ENCODE measurements around the gene SCN9A. TPM values are rescaled to one million over a fixed set of nuclear protein-coding genes. Genes with fewer than 3 reads are reported as not detected.
"Not testable (repeated sequence)": the region's sequence is repeated elsewhere in the genome, so short reads cannot be mapped to it uniquely, and the experiment has no call there.

SCN9A gene
- total RNA-seq, 2 experiments from 2014 or later = 0.16 TPM; not detected in 1

- POLR2A ChIA-PET = no interaction called here
- no peak overlapping the region for H3K27ac Mint-ChIP-seq
- H3K4me3 Mint-ChIP-seq = no peak overlapping the region
These were observed 145.6 kb downstream of the SCN9A start for GRCh38 chr2:166230024-166230723.

GRCh38 chr2:166229678-166230023, 146.1 kb downstream of the SCN9A start:
- H3K27ac Mint-ChIP-seq = no peak overlapping the region
- CTCF ChIA-PET = no interaction called here
- ATAC-seq (no peak), DNase-seq (no peak)
- POLR2A ChIA-PET = no interaction called here
- H3K27me3 Mint-ChIP-seq (ENCODE audit: low read depth) = no peaks in the 10 kb centered on the region
- no peak overlapping the region for H3K4me3 Mint-ChIP-seq
- H3K9me3 Mint-ChIP-seq (ENCODE audit: insufficient read depth) = no peaks in the 10 kb centered on the region
- H3K36me3 Mint-ChIP-seq (ENCODE audit: low read depth) = no peaks in the 10 kb centered on the region
- no peaks in the 10 kb centered on the region for H3K4me1 Mint-ChIP-seq (ENCODE audit: low read depth)

More at GRCh38 chr2:166230024-166230723, 145.6 kb downstream of the SCN9A start:
- H3K9me3 Mint-ChIP-seq (ENCODE audit: insufficient read depth) = no peaks in the 10 kb centered on the region
- no peak for ATAC-seq
- no peaks in the 10 kb centered on the region for H3K36me3 Mint-ChIP-seq (ENCODE audit: low read depth)
- CTCF ChIA-PET = no interaction called here
- no peaks in the 10 kb centered on the region for H3K27me3 Mint-ChIP-seq (ENCODE audit: low read depth)
- no peak for DNase-seq
- H3K4me1 Mint-ChIP-seq (ENCODE audit: low read depth) = no peaks in the 10 kb centered on the region

DNA sequence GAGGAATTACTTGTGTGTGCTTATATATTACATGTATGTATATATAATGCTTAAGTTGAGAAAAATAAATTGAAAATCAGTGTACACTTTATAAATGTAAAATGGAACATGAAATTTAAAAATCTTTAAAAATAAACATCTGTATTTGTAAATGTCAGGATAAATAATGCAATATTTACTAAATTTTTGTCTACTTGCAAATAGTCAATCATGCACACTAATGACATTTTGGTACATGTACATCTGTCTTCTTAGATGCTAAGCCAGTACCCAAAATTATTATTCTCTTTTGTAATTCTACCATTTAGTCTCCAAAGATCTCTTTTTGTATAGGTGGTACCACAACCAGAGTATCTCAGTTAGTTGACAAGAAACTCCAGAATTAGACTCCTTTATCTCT, 151.5 kb downstream of the SCN9A start:
- POLR2A ChIA-PET = no interaction called here
- CTCF ChIA-PET = no interaction called here
- H3K27me3 Mint-ChIP-seq (ENCODE audit: low read depth) = no peaks in the 10 kb centered on the region
- no peaks in the 10 kb centered on the region for H3K9me3 Mint-ChIP-seq (ENCODE audit: insufficient read depth)
- ATAC-seq (no peak), DNase-seq (no peak)
- H3K27ac Mint-ChIP-seq = no peak overlapping the region
- no peaks in the 10 kb centered on the region for H3K4me1 Mint-ChIP-seq (ENCODE audit: low read depth)
- no peak overlapping the region for H3K4me3 Mint-ChIP-seq
- no peaks in the 10 kb centered on the region for H3K36me3 Mint-ChIP-seq (ENCODE audit: low read depth)

- CTCF ChIA-PET = interaction anchor here (0.6 kb wide), 1 partner anchor 33 kb away, joined by 3 read pairs; no protein-coding TSS in a partner anchor
- ATAC-seq = no peak
These were observed 152.4 kb downstream of the SCN9A start for GRCh38 chr2:166223298-166223697.

DNA sequence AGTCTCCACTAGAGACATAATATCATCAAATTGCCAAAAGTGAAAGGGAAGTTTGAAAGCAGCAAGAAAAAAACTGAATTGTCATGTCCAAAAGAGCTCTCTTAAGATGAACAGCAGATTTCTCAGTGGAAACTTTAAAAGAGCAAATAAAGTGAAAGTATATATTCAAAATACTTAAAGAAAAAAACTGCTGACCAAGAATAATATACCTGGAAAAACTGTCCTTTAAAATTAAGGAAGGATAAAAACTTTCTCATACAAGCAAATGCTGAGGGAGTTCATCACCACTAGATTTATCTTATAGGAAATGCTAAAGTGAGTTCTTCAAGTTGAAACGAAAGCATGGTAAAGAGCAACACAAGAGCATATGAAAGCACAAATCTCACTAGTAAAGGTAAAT, 164.7 kb downstream of the SCN9A start:
- ChIA-PET CTCF (no interaction called here), POLR2A (no interaction called here)
- DNase-seq (no peak), ATAC-seq (no peak)
- Mint-ChIP-seq H3K4me1 (ENCODE audit: low read depth) (no peaks in the 10 kb centered on the region), H3K36me3 (ENCODE audit: low read depth) (no peaks in the 10 kb centered on the region), H3K4me3 (no peak overlapping the region), H3K27me3 (ENCODE audit: low read depth) (no peaks in the 10 kb centered on the region), H3K27ac (no peak overlapping the region), H3K9me3 (ENCODE audit: insufficient read depth) (peaks cover 21% of the 10 kb centered on the region)

More at GRCh38 chr2:166223298-166223697, 152.4 kb downstream of the SCN9A start:
- no peaks in the 10 kb centered on the region for H3K9me3 Mint-ChIP-seq (ENCODE audit: insufficient read depth)
- no peak for DNase-seq
- POLR2A ChIA-PET = no interaction called here
- H3K36me3 Mint-ChIP-seq (ENCODE audit: low read depth) = no peaks in the 10 kb centered on the region
- no peak overlapping the region for H3K27ac Mint-ChIP-seq
- no peaks in the 10 kb centered on the region for H3K27me3 Mint-ChIP-seq (ENCODE audit: low read depth)
- no peak overlapping the region for H3K4me3 Mint-ChIP-seq
- H3K4me1 Mint-ChIP-seq (ENCODE audit: low read depth) = no peaks in the 10 kb centered on the region

DNA sequence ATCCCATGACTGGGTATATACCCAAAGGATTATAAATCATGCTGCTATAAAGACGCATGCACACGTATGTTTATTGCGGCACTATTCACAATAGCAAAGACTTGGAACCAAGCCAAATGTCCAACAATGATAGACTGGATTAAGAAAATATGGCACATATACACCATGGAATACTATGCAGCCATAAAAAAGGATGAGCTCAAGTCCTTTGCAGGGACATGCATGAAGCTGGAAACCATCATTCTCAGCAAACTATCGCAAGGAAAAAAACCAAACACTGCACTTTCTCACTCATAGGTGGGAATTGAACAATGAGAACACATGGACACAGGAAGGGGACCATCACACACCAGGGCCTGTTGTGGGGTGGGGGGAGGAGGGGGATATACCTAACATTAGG, 165.8 kb downstream of the SCN9A start:
- ATAC-seq; CTCF ChIA-PET; POLR2A ChIA-PET; H3K27ac Mint-ChIP-seq; H3K36me3 Mint-ChIP-seq (ENCODE audit: low read depth); H3K4me3 Mint-ChIP-seq; H3K4me1 Mint-ChIP-seq (ENCODE audit: low read depth); H3K27me3 Mint-ChIP-seq (ENCODE audit: low read depth); DNase-seq: not testable (repeated sequence)
- H3K9me3 Mint-ChIP-seq (ENCODE audit: insufficient read depth) = peaks cover 15% of the 10 kb centered on the region

DNA sequence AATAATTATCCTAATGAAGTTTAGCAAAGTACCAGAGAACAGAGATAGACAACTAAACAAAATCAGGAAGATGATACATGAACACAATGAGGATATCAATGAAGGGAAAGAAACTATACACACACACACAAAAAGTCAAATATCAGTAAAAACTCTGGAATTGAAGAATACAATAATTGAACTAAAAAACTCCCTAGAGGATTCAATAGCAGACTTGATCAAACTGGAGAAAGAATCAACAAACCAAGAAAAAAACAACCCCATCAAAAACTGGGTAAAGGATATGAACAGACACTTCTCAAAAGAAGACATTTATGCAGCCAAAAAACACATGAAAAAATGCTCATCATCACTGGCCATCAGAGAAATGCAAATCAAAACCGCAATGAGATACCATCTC, 166.4 kb downstream of the SCN9A start:
- H3K27ac Mint-ChIP-seq; H3K36me3 Mint-ChIP-seq (ENCODE audit: low read depth); CTCF ChIA-PET; H3K27me3 Mint-ChIP-seq (ENCODE audit: low read depth); H3K4me1 Mint-ChIP-seq (ENCODE audit: low read depth); DNase-seq; H3K4me3 Mint-ChIP-seq; POLR2A ChIA-PET; ATAC-seq: not testable (repeated sequence)
- peaks cover 12% of the 10 kb centered on the region for H3K9me3 Mint-ChIP-seq (ENCODE audit: insufficient read depth)

- CTCF ChIA-PET; POLR2A ChIA-PET; ATAC-seq; H3K27ac Mint-ChIP-seq; H3K27me3 Mint-ChIP-seq (ENCODE audit: low read depth); H3K36me3 Mint-ChIP-seq (ENCODE audit: low read depth); DNase-seq; H3K4me3 Mint-ChIP-seq; H3K4me1 Mint-ChIP-seq (ENCODE audit: low read depth): not testable (repeated sequence)
- H3K9me3 Mint-ChIP-seq (ENCODE audit: insufficient read depth) = peaks cover 17% of the 10 kb centered on the region
These were observed 169.6 kb downstream of the SCN9A start for GRCh38 chr2:166206153-166206552.

DNA sequence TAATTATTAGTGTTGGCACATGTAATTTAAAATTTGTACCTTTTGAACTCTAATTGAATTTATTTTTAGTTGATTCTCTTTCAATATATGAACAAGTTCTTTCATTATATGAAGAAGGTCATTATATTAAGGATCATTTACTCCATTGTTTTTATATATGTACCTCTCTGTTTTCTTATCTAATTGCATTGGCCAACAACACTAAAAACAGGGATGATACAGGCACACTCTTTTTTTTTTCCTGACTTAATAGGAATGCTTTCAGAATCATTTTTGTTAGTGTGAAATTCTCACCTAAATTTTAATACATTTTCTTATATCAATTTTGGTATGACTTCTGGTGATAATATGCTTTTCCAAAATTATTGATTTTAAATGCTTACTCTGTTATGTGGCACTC, 173.0 kb downstream of the SCN9A start:
- POLR2A ChIA-PET = no interaction called here
- no peak overlapping the region for H3K4me3 Mint-ChIP-seq
- CTCF ChIA-PET = interaction anchor here (0.6 kb wide), 1 partner anchor 79 kb away, joined by 3 read pairs; no protein-coding TSS in a partner anchor

GRCh38 chr2:166197446-166197845, 178.3 kb downstream of the SCN9A start:
- no peaks in the 10 kb centered on the region for H3K27me3 Mint-ChIP-seq (ENCODE audit: low read depth)
- H3K4me3 Mint-ChIP-seq = no peak overlapping the region
- no peaks in the 10 kb centered on the region for H3K4me1 Mint-ChIP-seq (ENCODE audit: low read depth)
- H3K27ac Mint-ChIP-seq = no peak overlapping the region
- H3K9me3 Mint-ChIP-seq (ENCODE audit: insufficient read depth) = peaks cover 5% of the 10 kb centered on the region
- no peaks in the 10 kb centered on the region for H3K36me3 Mint-ChIP-seq (ENCODE audit: low read depth)
- CTCF ChIA-PET = no interaction called here
- ATAC-seq = no peak
- DNase-seq = no peak
- POLR2A ChIA-PET = no interaction called here

More for the DNA sequence above, 173.0 kb downstream of the SCN9A start:
- Mint-ChIP-seq H3K36me3 (ENCODE audit: low read depth) (no peaks in the 10 kb centered on the region), H3K27me3 (ENCODE audit: low read depth) (no peaks in the 10 kb centered on the region), H3K9me3 (ENCODE audit: insufficient read depth) (peaks cover 5% of the 10 kb centered on the region), H3K27ac (no peak overlapping the region), H3K4me1 (ENCODE audit: low read depth) (no peaks in the 10 kb centered on the region)
- ATAC-seq = no peak
- DNase-seq = no peak

GRCh38 chr2:166193407-166193806, 182.3 kb downstream of the SCN9A start:
- POLR2A ChIA-PET = no interaction called here
- Mint-ChIP-seq H3K4me3 (no peak overlapping the region), H3K36me3 (ENCODE audit: low read depth) (no peaks in the 10 kb centered on the region), H3K4me1 (ENCODE audit: low read depth) (no peaks in the 10 kb centered on the region), H3K27ac (no peak overlapping the region), H3K9me3 (ENCODE audit: insufficient read depth) (no peaks in the 10 kb centered on the region), H3K27me3 (ENCODE audit: low read depth) (no peaks in the 10 kb centered on the region)
- ATAC-seq = no peak
- DNase-seq = no peak
- CTCF ChIA-PET = no interaction called here

DNA sequence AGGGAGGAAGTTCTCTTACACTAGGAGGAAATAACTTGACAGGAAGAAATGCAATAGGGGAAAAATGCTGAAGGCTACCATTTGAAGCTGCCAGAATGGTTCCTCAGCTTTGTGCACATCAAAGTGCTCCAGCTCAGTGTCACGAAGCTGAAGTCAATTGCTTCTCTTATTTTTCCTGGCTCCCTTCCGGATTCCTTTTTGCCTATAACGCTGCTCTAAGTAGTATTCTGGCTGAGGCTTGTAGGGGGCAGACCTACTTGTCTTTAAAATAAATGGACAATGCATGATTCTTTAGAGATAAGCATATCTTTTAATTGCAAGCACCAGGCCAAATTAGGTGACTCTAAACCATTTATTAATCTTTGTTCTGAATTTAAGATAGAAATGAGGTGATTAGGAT, 187.7 kb downstream of the SCN9A start:
- Mint-ChIP-seq H3K27me3 (ENCODE audit: low read depth) (no peaks in the 10 kb centered on the region), H3K4me1 (ENCODE audit: low read depth) (no peaks in the 10 kb centered on the region), H3K4me3 (no peak overlapping the region), H3K27ac (no peak overlapping the region), H3K36me3 (ENCODE audit: low read depth) (no peaks in the 10 kb centered on the region), H3K9me3 (ENCODE audit: insufficient read depth) (no peaks in the 10 kb centered on the region)
- ChIA-PET CTCF (no interaction called here), POLR2A (no interaction called here)
- no peak for ATAC-seq
- DNase-seq = no peak

GRCh38 chr2:166184789-166185188, 191.0 kb downstream of the SCN9A start:
- Mint-ChIP-seq H3K4me3 (no peak overlapping the region), H3K27ac (no peak overlapping the region), H3K36me3 (ENCODE audit: low read depth) (no peaks in the 10 kb centered on the region), H3K27me3 (ENCODE audit: low read depth) (no peaks in the 10 kb centered on the region), H3K4me1 (ENCODE audit: low read depth) (no peaks in the 10 kb centered on the region), H3K9me3 (ENCODE audit: insufficient read depth) (no peaks in the 10 kb centered on the region)
- ATAC-seq (no peak), DNase-seq (no peak)
- CTCF ChIA-PET = no interaction called here
- POLR2A ChIA-PET = no interaction called here

All from activated CD8-positive, alpha-beta T cell treated with anti-CD3 and anti-CD28 coated beads, Interleukin-2, amount 10 ng/mL, durations not matched to agents 7 days and 5 days (primary cell).